D721Med (cell line): Measurements from ENCODE around the gene NAV2.
"Not testable (repeated sequence)": the region's sequence is repeated elsewhere in the genome, so short reads cannot be mapped to it uniquely, and the experiment has no call there.

Source experiments
- DNase-seq: peaks from one replicate; pipeline ENCODE4 v3.0.0; 2011; ENCODE audit warnings: low spot score; ENCODE audit not compliant: insufficient read length
- FAIRE-seq: peaks from 2 replicates; lab custom pipeline; 2011; peaks lifted over from hg19 to GRCh38; lab: Jason Lieb, UNC
- TF ChIP-seq, protein P1 (sequence below): IDR thresholded peaks from 2 replicates; pipeline ENCODE4 v1.5.1; 2012; ENCODE audit warnings: mild to moderate bottlenecking, control low read depth; ENCODE audit not compliant: insufficient read depth; ENCODE audit errors: missing control alignments

The NAV2 gene

GRCh38 chr11:20127671-20128527 lies 415.3 kb downstream of the NAV2 start:
- TF ChIP-seq, protein P1, sequence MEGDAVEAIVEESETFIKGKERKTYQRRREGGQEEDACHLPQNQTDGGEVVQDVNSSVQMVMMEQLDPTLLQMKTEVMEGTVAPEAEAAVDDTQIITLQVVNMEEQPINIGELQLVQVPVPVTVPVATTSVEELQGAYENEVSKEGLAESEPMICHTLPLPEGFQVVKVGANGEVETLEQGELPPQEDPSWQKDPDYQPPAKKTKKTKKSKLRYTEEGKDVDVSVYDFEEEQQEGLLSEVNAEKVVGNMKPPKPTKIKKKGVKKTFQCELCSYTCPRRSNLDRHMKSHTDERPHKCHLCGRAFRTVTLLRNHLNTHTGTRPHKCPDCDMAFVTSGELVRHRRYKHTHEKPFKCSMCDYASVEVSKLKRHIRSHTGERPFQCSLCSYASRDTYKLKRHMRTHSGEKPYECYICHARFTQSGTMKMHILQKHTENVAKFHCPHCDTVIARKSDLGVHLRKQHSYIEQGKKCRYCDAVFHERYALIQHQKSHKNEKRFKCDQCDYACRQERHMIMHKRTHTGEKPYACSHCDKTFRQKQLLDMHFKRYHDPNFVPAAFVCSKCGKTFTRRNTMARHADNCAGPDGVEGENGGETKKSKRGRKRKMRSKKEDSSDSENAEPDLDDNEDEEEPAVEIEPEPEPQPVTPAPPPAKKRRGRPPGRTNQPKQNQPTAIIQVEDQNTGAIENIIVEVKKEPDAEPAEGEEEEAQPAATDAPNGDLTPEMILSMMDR = peak; percentile 96
- FAIRE-seq (no peak), DNase-seq (peak; percentile 57)

GRCh38 chr11:20128528-20128825 lies 415.8 kb downstream of the NAV2 start:
- not testable (repeated sequence) for FAIRE-seq, DNase-seq

GRCh38 chr11:20129665-20130064 lies 417.0 kb downstream of the NAV2 start:
- DNase-seq = no peak
- FAIRE-seq = no peak
- TF ChIP-seq, protein P1 = no peak

- TF ChIP-seq, protein P1 = peak; percentile 62
- FAIRE-seq (no peak), DNase-seq (no peak)
Measured at GRCh38 chr11:20131788-20132666, 419.4 kb downstream of the NAV2 start.

DNA sequence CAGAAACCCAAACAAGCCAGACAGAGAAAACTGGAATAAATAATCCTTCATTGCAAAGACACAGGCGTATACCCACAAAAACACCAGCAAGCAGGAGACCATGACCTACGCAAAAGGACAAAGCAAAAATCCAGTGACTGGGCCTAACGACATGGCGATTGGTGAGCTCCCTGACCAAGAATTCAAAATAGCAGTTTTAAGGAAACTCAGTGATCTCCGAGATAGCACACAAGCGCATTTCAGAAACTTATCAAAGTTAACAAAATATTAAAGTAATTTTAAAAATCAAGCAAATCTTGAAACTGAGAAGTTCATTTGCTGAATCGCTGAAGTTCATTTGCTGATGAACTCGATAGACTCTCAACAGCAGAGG lies 420.0 kb downstream of the NAV2 start:
- TF ChIP-seq, protein P1 = peak; percentile 5
- DNase-seq = no peak
- no peak for FAIRE-seq

GRCh38 chr11:20134991-20135736 lies 422.5 kb downstream of the NAV2 start:
- TF ChIP-seq, protein P1 = no peak
- no peak for FAIRE-seq
- no peak for DNase-seq

DNA sequence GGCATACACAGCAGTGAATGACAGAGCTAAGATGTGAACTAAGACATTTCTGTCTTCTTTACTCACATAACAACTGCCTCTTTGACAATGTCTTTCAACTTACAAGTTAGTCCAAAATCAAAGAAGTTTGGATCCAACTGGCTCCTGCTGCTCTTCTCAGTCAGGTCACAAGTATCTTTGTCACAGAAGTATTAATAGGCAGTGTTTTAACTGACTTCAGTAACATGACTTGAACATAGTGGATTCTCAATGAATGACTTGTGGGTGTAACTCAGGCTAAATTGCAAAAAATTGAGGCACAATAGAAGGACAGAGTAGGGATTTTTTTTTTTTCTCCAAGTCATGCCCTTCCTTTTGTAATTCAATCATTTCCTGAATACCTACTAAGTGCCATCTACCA lies 425.0 kb downstream of the NAV2 start:
- no peak for DNase-seq
- TF ChIP-seq, protein P1 = no peak
- no peak for FAIRE-seq
